BJ (cell line): ENCODE results near the gene H3-3A. TPM values are rescaled to one million over a fixed set of nuclear protein-coding genes. Genes with fewer than 3 reads are reported as not detected.

ENCODE experiments used
- CTCF ChIA-PET: fragments of 350-600 bp; formaldehyde crosslinking; extraction: SDS; loops from one replicate; lab custom pipeline; 2021; ENCODE audit warnings: antibody characterized with exemption, inconsistent platforms; lab: Yijun Ruan, JAX
- POLR2A ChIA-PET: fragments of 300-600 bp; sonication (Branson Sonifier 250); formaldehyde crosslinking; extraction: SDS; loops from one replicate; lab custom pipeline; 2021; ENCODE audit warnings: antibody characterized with exemption; lab: Charles Lee
- DNase-seq: peaks from one replicate; pipeline ENCODE4 v3.0.0-alpha.2; 2011; ENCODE audit warnings: low read depth
- H3K27me3 ChIP-seq: 2 replicates; pipeline ENCODE4 v1.6.0; 2011; ENCODE audit warnings: low read length; ENCODE audit not compliant: control insufficient read depth, insufficient read depth
- H3K36me3 ChIP-seq: 2 replicates; pipeline ENCODE4 v1.5.1; 2011; ENCODE audit warnings: low read length; ENCODE audit not compliant: control insufficient read depth, insufficient read depth
- H3K4me3 ChIP-seq: 2 replicates; pipeline ENCODE4 v1.5.1; 2011; ENCODE audit warnings: low read depth, mild to moderate bottlenecking, control low read depth, low read length
- polyA plus RNA-seq: library from polyadenylated mRNA; depleted of rRNA; stranded (reverse); fragments of >200 nt; gene quantifications from 2 replicates; pipeline ENCODE4 v1.2.3, GENCODE V29; 2011; rRNA removed
- TF ChIP-seq, protein P1 (sequence below): IDR thresholded peaks from 2 replicates; pipeline ENCODE4 v1.5.1; 2011; ENCODE audit warnings: low read depth, mild to moderate bottlenecking, control low read depth, inconsistent platforms, low read length, moderate library complexity; ENCODE audit not compliant: insufficient read depth

The H3-3A gene
- polyA plus RNA-seq, 1 experiment = 164 TPM

DNA sequence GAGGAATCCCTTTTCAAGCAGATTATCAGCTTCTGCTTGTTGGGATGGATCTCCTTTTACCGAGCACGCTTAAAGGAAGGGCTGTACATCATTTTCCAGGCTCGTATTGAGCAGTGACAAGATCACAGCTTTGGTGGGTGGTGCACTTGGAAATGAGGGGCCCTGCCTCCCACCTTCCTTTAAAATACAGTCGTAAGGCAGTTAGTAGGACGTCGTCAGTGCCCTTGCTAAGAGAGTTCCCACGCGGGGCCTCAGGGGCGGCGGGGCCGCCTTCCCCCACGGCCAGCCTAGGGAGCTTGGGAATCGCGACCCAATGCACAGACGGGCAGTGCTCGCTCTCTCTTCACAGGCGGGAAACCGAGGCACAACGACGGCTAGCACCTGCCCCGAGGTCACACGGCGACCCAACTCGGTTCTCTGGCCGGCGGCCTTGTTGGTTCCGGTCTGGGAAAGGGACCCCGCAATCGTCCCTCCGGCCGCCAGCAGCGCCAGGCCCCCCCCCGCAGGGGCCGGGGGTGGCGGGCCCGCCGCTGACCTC, 58.6 kb downstream of the H3-3A start:
- ChIA-PET POLR2A (no interaction called here), CTCF (interaction anchor here (0.6 to 1.8 kb wide), 12 partner anchors 11 to 134 kb away, joined by 3 to 25 read pairs (median 6); partner anchors contain the start of gene H3-3A)
- TF ChIP-seq, protein P1, sequence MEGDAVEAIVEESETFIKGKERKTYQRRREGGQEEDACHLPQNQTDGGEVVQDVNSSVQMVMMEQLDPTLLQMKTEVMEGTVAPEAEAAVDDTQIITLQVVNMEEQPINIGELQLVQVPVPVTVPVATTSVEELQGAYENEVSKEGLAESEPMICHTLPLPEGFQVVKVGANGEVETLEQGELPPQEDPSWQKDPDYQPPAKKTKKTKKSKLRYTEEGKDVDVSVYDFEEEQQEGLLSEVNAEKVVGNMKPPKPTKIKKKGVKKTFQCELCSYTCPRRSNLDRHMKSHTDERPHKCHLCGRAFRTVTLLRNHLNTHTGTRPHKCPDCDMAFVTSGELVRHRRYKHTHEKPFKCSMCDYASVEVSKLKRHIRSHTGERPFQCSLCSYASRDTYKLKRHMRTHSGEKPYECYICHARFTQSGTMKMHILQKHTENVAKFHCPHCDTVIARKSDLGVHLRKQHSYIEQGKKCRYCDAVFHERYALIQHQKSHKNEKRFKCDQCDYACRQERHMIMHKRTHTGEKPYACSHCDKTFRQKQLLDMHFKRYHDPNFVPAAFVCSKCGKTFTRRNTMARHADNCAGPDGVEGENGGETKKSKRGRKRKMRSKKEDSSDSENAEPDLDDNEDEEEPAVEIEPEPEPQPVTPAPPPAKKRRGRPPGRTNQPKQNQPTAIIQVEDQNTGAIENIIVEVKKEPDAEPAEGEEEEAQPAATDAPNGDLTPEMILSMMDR = no peak
- Histone ChIP-seq H3K4me3 (peak overlapping the region; percentile 69; the same call in 1 of the 2 replicates), H3K36me3 (no peaks in the 10 kb centered on the region), H3K27me3 (peaks cover 2% of the 10 kb centered on the region; the same call in 1 of the 2 replicates)
- no peak for DNase-seq

Other genes with a start within 250 kb of the H3-3A start
- 25.3 and 41.8 TPM in 2 replicates for gene TMEM63A, start 180.3 kb upstream of the H3-3A start, polyA plus RNA-seq
- gene LEFTY1, start 173.6 kb upstream of the H3-3A start, polyA plus RNA-seq = 0.09 and 0.10 TPM in 2 replicates
- 44.8 and 81.1 TPM in 2 replicates for gene PYCR2, start 138.5 kb upstream of the H3-3A start, polyA plus RNA-seq
- not detected in 2 replicates for gene LEFTY2, start 121.5 kb upstream of the H3-3A start, polyA plus RNA-seq
- gene SDE2, start 63.4 kb upstream of the H3-3A start, polyA plus RNA-seq = 8.0 and 12.5 TPM in 2 replicates
- gene ACBD3, start 124.0 kb downstream of the H3-3A start, polyA plus RNA-seq = 22.8 and 39.5 TPM in 2 replicates
- 0.07 and 0.09 TPM in 2 replicates for gene MIXL1, start 160.9 kb downstream of the H3-3A start, polyA plus RNA-seq
- 2.1 and 3.5 TPM in 2 replicates for gene LIN9, start 246.4 kb downstream of the H3-3A start, polyA plus RNA-seq